HG03571 (cell line): ENCODE results near the gene MTF2.

Experiments
- ATAC-seq: cut with Tn5 transposase; IDR thresholded peaks from one replicate; pipeline ENCODE4 v1.9.1; 2021; ENCODE audit not compliant: unreplicated experiment

The MTF2 gene

DNA sequence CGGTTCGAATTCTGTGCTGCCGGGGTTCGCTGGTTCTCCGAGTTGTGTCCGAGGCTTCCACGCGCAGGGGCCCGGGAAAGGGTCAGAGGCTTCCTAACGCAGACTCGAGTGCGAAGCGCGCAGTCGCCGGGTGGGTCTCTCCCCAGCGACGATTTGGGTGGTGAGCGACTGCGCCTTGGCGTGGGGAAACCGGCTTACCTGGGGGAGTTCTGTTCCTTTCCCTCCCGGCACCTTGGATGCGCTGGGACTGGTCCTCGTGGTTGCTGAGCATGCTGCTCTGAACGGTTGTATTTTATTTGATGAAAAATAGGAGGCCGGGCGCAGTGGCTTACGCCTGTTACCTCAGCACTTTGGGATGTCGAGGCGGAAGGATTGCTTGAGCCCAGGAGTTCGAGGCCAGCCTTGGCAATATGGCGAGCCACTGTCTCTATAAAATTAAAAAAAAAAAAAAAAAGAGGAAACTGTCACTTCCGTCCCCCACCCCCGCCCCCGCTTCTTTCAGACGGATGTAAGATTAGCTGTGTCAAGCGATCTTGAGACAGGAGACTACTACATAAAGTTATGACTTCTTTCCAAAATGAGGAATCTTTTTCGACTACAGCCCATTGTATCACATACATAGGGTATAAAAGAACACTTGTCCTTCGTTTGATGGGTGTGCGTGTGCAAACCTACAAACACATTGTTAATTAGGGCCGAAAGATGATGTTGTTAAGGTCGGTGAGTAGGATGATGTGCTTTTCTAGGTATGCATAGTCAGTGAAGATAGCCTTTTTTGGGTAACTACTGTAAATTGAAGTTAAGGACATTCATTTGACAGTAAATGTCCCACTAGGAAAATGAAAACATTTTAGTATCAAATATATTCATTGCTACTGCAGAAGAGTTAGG lies 101.9 kb downstream of the MTF2 start, which contains the start of gene CCDC18:
CCDC18 (plus strand) TSS at position 2 of the 891 bp plus-strand sequence. CDS start 2,638 bp downstream, outside the sequence.
- ATAC-seq = peak; percentile 12

DNA sequence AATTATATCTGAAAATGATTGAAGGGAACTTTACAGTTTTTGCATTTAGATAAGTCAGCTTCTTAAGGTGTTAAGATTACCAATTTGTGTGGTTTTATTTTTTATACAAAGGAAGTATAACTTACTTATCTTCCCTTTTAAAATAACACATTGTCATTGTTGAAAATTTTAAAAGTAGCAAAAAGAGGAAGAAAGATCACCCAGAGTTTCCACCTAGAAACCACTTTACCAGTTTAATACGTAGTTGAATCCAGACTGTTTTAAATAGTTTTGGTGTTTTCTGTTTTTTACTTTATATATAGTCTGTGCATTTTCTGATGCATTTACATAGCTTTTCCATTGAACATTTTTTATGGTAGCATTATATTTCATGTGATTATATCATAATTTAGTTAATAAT lies 107.6 kb downstream of the MTF2 start:
- ATAC-seq = no peak
